Measurements from ENCODE around the gene BTAF1.
A peak's percentile ranks its signal among the peaks of the same experiment; 100 is the strongest.

Gene BTAF1

GRCh38 chr10:91884536-91884935, 39.0 kb upstream of the BTAF1 start:
- H3K9ac ChIP-seq (ENCODE audit: low read length), result no peak overlapping the region
- TF ChIP-seq CTCF (IDR thresholded peaks at IDR 0.05; ENCODE audit: low read length) (no peak), EZH2 (IDR thresholded peaks at IDR 0.05; ENCODE audit: borderline replicate concordance, low read length) (no peak)
- H3K27ac ChIP-seq (ENCODE audit: low read depth, low read length, poor library complexity, severe bottlenecking), result no peak overlapping the region
- no peak overlapping the region for H3K4me2 ChIP-seq (ENCODE audit: low read length)
- H3K9me2 ChIP-seq (ENCODE audit: low read depth, low read length), result no peaks in the 10 kb centered on the region
- no peaks in the 10 kb centered on the region for H3K79me2 ChIP-seq (ENCODE audit: insufficient read depth, low read length)
- H3K27me3 ChIP-seq (ENCODE audit: insufficient read depth, low read length), result no peaks in the 10 kb centered on the region
- no peaks in the 10 kb centered on the region for H3F3A ChIP-seq (ENCODE audit: insufficient read depth, low read length)
- H4K20me1 ChIP-seq (ENCODE audit: insufficient read depth, low read length), result no peaks in the 10 kb centered on the region
- no peaks in the 10 kb centered on the region for H3K4me1 ChIP-seq (ENCODE audit: insufficient read depth, low read length, severe bottlenecking)
- H2AFZ ChIP-seq (ENCODE audit: low read length), result no peak overlapping the region
- no peaks in the 10 kb centered on the region; the same call in 1 of the 2 replicates for H3K36me3 ChIP-seq (ENCODE audit: insufficient read depth, low read length)
- H3K4me3 ChIP-seq (ENCODE audit: low read depth, low read length, poor library complexity, severe bottlenecking), result no peak overlapping the region
- H3K9me3 ChIP-seq (ENCODE audit: low read length), result no peaks in the 10 kb centered on the region

GRCh38 chr10:91885362-91886079, 38.0 kb upstream of the BTAF1 start:
- no peak overlapping the region for H3K4me2 ChIP-seq (ENCODE audit: low read length)
- H2AFZ ChIP-seq (ENCODE audit: low read length), result no peak overlapping the region
- H3K9ac ChIP-seq (ENCODE audit: low read length), result no peak overlapping the region
- H3K4me1 ChIP-seq (ENCODE audit: insufficient read depth, low read length, severe bottlenecking), result no peaks in the 10 kb centered on the region
- no peaks in the 10 kb centered on the region; the same call in 1 of the 2 replicates for H3K36me3 ChIP-seq (ENCODE audit: insufficient read depth, low read length)
- H3K79me2 ChIP-seq (ENCODE audit: insufficient read depth, low read length), result no peaks in the 10 kb centered on the region
- H3K9me2 ChIP-seq (ENCODE audit: low read depth, low read length), result no peaks in the 10 kb centered on the region
- no peak overlapping the region for H3K4me3 ChIP-seq (ENCODE audit: low read depth, low read length, poor library complexity, severe bottlenecking)
- H4K20me1 ChIP-seq (ENCODE audit: insufficient read depth, low read length), result no peaks in the 10 kb centered on the region
- H3K27ac ChIP-seq (ENCODE audit: low read depth, low read length, poor library complexity, severe bottlenecking), result no peak overlapping the region
- TF ChIP-seq EZH2 (IDR thresholded peaks at IDR 0.05; ENCODE audit: borderline replicate concordance, low read length) (no peak), CTCF (IDR thresholded peaks at IDR 0.05; ENCODE audit: low read length) (no peak)
- no peaks in the 10 kb centered on the region for H3K9me3 ChIP-seq (ENCODE audit: low read length)
- H3K27me3 ChIP-seq (ENCODE audit: insufficient read depth, low read length), result no peaks in the 10 kb centered on the region
- no peaks in the 10 kb centered on the region for H3F3A ChIP-seq (ENCODE audit: insufficient read depth, low read length)

GRCh38 chr10:91886954-91887271, 36.7 kb upstream of the BTAF1 start:
- Histone ChIP-seq H3F3A (ENCODE audit: insufficient read depth, low read length) (no peaks in the 10 kb centered on the region), H3K27ac (ENCODE audit: low read depth, low read length, poor library complexity, severe bottlenecking) (no peak overlapping the region), H4K20me1 (ENCODE audit: insufficient read depth, low read length) (no peaks in the 10 kb centered on the region), H3K9me3 (ENCODE audit: low read length) (no peaks in the 10 kb centered on the region), H3K4me3 (ENCODE audit: low read depth, low read length, poor library complexity, severe bottlenecking) (peak overlapping the region; percentile 45), H3K9ac (ENCODE audit: low read length) (no peak overlapping the region), H2AFZ (ENCODE audit: low read length) (no peak overlapping the region), H3K27me3 (ENCODE audit: insufficient read depth, low read length) (no peaks in the 10 kb centered on the region), H3K9me2 (ENCODE audit: low read depth, low read length) (no peaks in the 10 kb centered on the region), H3K4me1 (ENCODE audit: insufficient read depth, low read length, severe bottlenecking) (no peaks in the 10 kb centered on the region), H3K79me2 (ENCODE audit: insufficient read depth, low read length) (no peaks in the 10 kb centered on the region), H3K36me3 (ENCODE audit: insufficient read depth, low read length) (no peaks in the 10 kb centered on the region), H3K4me2 (ENCODE audit: low read length) (peak overlapping the region; percentile 51; the same call in 1 of the 2 replicates)
- TF ChIP-seq CTCF (IDR thresholded peaks at IDR 0.05; ENCODE audit: low read length) (no peak), EZH2 (IDR thresholded peaks at IDR 0.05; ENCODE audit: borderline replicate concordance, low read length) (no peak)

Data from OCI-LY1 (cell line).